GM21526 (cell line): ENCODE results near the gene CHPF.

Source experiments
- ATAC-seq: cut with Tn5 transposase; IDR thresholded peaks from one replicate; pipeline ENCODE4 v1.9.1; 2021; ENCODE audit warnings: moderate library complexity; ENCODE audit not compliant: unreplicated experiment, low FRiP score

Gene CHPF

GRCh38 chr2:219515874-219516629, 27.6 kb downstream of the CHPF start:
- no peak for ATAC-seq

GRCh38 chr2:219514836-219515235, 28.8 kb downstream of the CHPF start:
- no peak for ATAC-seq

GRCh38 chr2:219514196-219514761, 29.3 kb downstream of the CHPF start, which contains the start of gene ASIC4:
Gene ASIC4, plus strand, starts transcription at chr2:219514482. Its CDS starts 243 bp downstream, at chr2:219514725.
- no peak for ATAC-seq

GRCh38 chr2:219513787-219514186, 29.8 kb downstream of the CHPF start:
- no peak for ATAC-seq

- no peak for ATAC-seq
Observed at GRCh38 chr2:219512524-219513216, 30.9 kb downstream of the CHPF start.

- ATAC-seq = no peak
Observed at GRCh38 chr2:219511547-219512325, 31.9 kb downstream of the CHPF start.

- no peak for ATAC-seq
Observed at GRCh38 chr2:219510512-219511135, 33.0 kb downstream of the CHPF start.

GRCh38 chr2:219509780-219510511, 33.7 kb downstream of the CHPF start:
- peak; percentile 53 for ATAC-seq

- no peak for ATAC-seq
Observed at GRCh38 chr2:219508971-219509779, 34.4 kb downstream of the CHPF start.

- ATAC-seq = no peak
Observed at GRCh38 chr2:219508444-219508734, 35.2 kb downstream of the CHPF start.

- ATAC-seq = no peak
Observed at GRCh38 chr2:219507581-219508443, 35.8 kb downstream of the CHPF start.

GRCh38 chr2:219506802-219507526, 36.6 kb downstream of the CHPF start:
- ATAC-seq = no peak

GRCh38 chr2:219506153-219506801, 37.3 kb downstream of the CHPF start:
- ATAC-seq = no peak

- ATAC-seq = no peak
Observed at GRCh38 chr2:219505585-219505984, 38.0 kb downstream of the CHPF start.

GRCh38 chr2:219502618-219503017, 41.0 kb downstream of the CHPF start:
- no peak for ATAC-seq

GRCh38 chr2:219501849-219502248, 41.8 kb downstream of the CHPF start:
- ATAC-seq = no peak

- ATAC-seq = no peak
Observed at GRCh38 chr2:219500135-219500534, 43.5 kb downstream of the CHPF start.
